Colonic mucosa (tissue), 4 donors: ENCODE measurements around the gene LPAR3. TPM values are rescaled to one million over a fixed set of nuclear protein-coding genes. Genes with fewer than 3 reads are reported as not detected.

Experiments used
- DNase-seq: peaks from one replicate; pipeline ENCODE4 v3.0.0-alpha.2; 2020
- H3K27ac ChIP-seq: fragments of 200-600 bp; one replicate; pipeline ENCODE4 v1.8.0; 2021
- H3K27me3 ChIP-seq: fragments of 200-600 bp; one replicate; pipeline ENCODE4 v1.8.0; 2021
- H3K36me3 ChIP-seq: fragments of 200-600 bp; one replicate; pipeline ENCODE4 v1.8.0; 2021
- H3K4me1 ChIP-seq: fragments of 200-600 bp; one replicate; pipeline ENCODE4 v1.8.0; 2021; ENCODE audit warnings: mild to moderate bottlenecking
- H3K4me3 ChIP-seq: fragments of 200-600 bp; one replicate; pipeline ENCODE4 v1.8.0; 2021
- H3K9ac ChIP-seq, 2 donors: one replicate each; pipeline ENCODE4 v1.7.0; 2013; ENCODE audit warnings: control low read depth in 2 of 2, low read depth in 2 of 2, low read length in 2 of 2
- H3K9me3 ChIP-seq: fragments of 200-600 bp; one replicate; pipeline ENCODE4 v1.8.0; 2021
- CTCF ChIP-seq: fragments of 200-600 bp; IDR thresholded peaks from one replicate; pipeline ENCODE4 v1.8.0; 2022; ENCODE audit warnings: antibody characterized with exemption, mild to moderate bottlenecking
- intact Hi-C: fragments of 100-400 bp; cut with DNase I; formaldehyde crosslinking; loops from one replicate; pipeline ENCODE4 v1.14.1; 2022
- total RNA-seq, 2 donors: library from RNA; stranded (reverse); fragmentation: NEBNext Ultra II Directional in 1 of 2; extraction: Animal tissue kit (Norgen Biotek cat#: 25700) in 1 of 2; gene quantifications; one replicate each; pipeline ENCODE4 v1.2.1, GENCODE V29; 2021
- donor health status: healthy.
- donor health status: DM: no; HTN: no; CAD: no.
- donor health status: DM: no; HTN: no; CAD: no.

Gene LPAR3
- total RNA-seq, 2 donors from 2014 or later: 2.3 to 3.6 TPM

- no peak overlapping the region for H3K27ac ChIP-seq
- intact Hi-C loops: no loop called here
- H3K9ac ChIP-seq: no peak overlapping the region
- H3K27me3 ChIP-seq: no peaks in the 10 kb centered on the region
- DNase-seq: no peak
- no peak overlapping the region for H3K4me3 ChIP-seq
- no peaks in the 10 kb centered on the region for H3K4me1 ChIP-seq
- H3K36me3 ChIP-seq: no peaks in the 10 kb centered on the region
- H3K9me3 ChIP-seq: no peaks in the 10 kb centered on the region
- TF ChIP-seq CTCF: no peak
These were observed 36.0 kb upstream of the LPAR3 start for GRCh38 chr1:84928979-84929378.

DNA sequence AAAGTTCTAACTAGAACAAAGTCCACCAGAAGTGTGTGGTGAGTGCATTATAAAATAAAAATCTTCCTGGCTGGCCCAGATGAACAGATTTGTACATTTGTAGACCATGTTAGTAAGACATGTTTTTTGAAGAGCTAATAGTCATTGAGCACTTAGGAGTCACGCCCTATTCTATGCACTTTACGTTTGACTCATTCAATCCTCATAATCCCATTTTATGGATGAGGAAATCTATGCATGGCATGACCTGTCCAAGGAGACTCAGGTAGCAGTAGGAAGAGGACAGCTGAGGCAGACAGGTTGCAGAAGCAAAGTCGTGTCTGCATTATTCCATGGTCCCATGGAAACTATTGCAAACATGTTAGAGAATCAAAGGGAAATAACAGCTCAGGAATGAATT, 30.3 kb upstream of the LPAR3 start:
- TF ChIP-seq CTCF: no peak
- Histone ChIP-seq H3K4me1 (no peaks in the 10 kb centered on the region), H3K36me3 (no peaks in the 10 kb centered on the region), H3K9ac (no peak overlapping the region), H3K27me3 (no peaks in the 10 kb centered on the region), H3K27ac (no peak overlapping the region), H3K4me3 (no peak overlapping the region), H3K9me3 (no peaks in the 10 kb centered on the region)
- intact Hi-C loops: no loop called here
- DNase-seq: no peak

DNA sequence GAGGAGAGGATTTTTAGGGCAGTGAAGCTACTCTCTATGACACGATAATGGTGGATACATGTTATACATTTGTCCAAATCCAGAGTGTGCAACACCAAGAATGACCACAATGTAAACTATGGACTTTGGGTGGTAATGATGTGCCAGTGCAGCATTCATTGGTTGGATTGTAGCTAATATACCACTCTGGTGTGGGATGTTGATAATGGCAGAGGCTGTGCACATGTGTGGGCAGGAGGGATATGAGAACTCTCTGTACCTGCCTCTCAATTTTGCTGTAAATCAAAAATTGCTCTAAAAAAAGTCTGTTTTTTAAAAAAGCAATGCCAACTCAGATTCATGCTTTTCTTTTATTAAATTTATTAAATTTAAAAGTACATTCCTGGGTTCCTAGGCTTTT, 27.2 kb upstream of the LPAR3 start:
- no peak overlapping the region for H3K27ac ChIP-seq
- no peak for TF ChIP-seq CTCF
- no peak overlapping the region for H3K4me3 ChIP-seq
- H3K9ac ChIP-seq: no peak overlapping the region
- H3K36me3 ChIP-seq: no peaks in the 10 kb centered on the region
- intact Hi-C loops: no loop called here
- DNase-seq: no peak
- H3K27me3 ChIP-seq: no peaks in the 10 kb centered on the region
- no peaks in the 10 kb centered on the region for H3K9me3 ChIP-seq
- H3K4me1 ChIP-seq: no peaks in the 10 kb centered on the region

DNA sequence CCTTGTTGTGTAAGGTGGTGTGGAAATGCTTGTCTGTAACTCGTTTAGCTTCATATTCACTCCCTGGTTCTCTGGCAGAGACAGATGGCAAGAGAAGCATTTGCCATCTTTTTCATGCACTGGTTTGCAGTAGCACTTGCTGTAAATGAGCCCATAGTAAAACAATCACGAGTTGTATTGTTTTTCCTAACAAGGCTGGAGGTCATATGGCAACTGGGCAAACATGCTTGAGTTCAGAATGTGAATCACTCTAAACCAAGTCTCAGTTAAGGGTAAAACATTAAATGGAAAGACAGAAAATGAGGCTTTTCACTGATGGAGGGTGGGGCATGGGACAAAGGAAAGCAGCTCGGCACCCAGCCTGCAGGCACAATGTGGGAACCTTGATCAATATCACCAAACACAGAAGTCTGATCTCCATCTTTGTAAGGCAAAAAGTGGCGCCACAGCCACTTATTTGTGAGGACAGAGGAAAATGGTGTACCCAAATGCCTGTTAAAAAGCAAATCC, 26.5 kb upstream of the LPAR3 start:
- Histone ChIP-seq H3K27ac (no peak overlapping the region), H3K9me3 (no peaks in the 10 kb centered on the region), H3K36me3 (no peaks in the 10 kb centered on the region), H3K27me3 (no peaks in the 10 kb centered on the region), H3K9ac (no peak overlapping the region), H3K4me3 (no peak overlapping the region), H3K4me1 (no peaks in the 10 kb centered on the region)
- TF ChIP-seq CTCF: no peak
- intact Hi-C loops: no loop called here
- no peak for DNase-seq

GRCh38 chr1:84918726-84919336, 25.8 kb upstream of the LPAR3 start:
- no peak for TF ChIP-seq CTCF
- no peak for DNase-seq
- H3K4me3 ChIP-seq: no peak overlapping the region

More at GRCh38 chr1:84918726-84919336, 25.8 kb upstream of the LPAR3 start:
- Histone ChIP-seq H3K36me3 (no peaks in the 10 kb centered on the region), H3K9me3 (no peaks in the 10 kb centered on the region), H3K27me3 (no peaks in the 10 kb centered on the region), H3K9ac (no peak overlapping the region), H3K4me1 (no peaks in the 10 kb centered on the region), H3K27ac (no peak overlapping the region)
- intact Hi-C loops: no loop called here
